ENCODE measurements around the gene OTOF. TPM values are rescaled to one million over a fixed set of nuclear protein-coding genes. Genes with fewer than 3 reads are reported as not detected.

The OTOF gene
- total RNA-seq, 1 donor from 2014 or later: 0.36 TPM

- Mint-ChIP-seq H3K4me1 (peaks cover 12% of the 10 kb centered on the region), H3K9me3 (no peaks in the 10 kb centered on the region), H3K36me3 (no peaks in the 10 kb centered on the region), H3K27me3 (ENCODE audit: insufficient read depth, low read depth) (peaks cover 18% of the 10 kb centered on the region), H3K27ac (no peak overlapping the region), H3K4me3 (no peak overlapping the region)
- no peaks in the 10 kb centered on the region for H3K4me1 ChIP-seq
- H3K27ac ChIP-seq: no peak overlapping the region
- no peaks in the 10 kb centered on the region for H3F3A ChIP-seq (ENCODE audit: low read depth)
- DNase-seq (ENCODE audit: low spot score): no peak
- TF ChIP-seq EZH2phosphoT487 (IDR thresholded peaks at IDR 0.05) (no peak), EZH2 (IDR thresholded peaks at IDR 0.05) (no peak), CTCF (IDR thresholded peaks at IDR 0.05) (no peak)
- H3K9ac ChIP-seq: no peak overlapping the region
- H3K27me3 ChIP-seq: no peaks in the 10 kb centered on the region
- no peaks in the 10 kb centered on the region for H3K36me3 ChIP-seq
- no peak overlapping the region for H2AFZ ChIP-seq (replicated peaks)
- no peaks in the 10 kb centered on the region for H3K79me2 ChIP-seq (ENCODE audit: low read depth)
- H3K9me3 ChIP-seq (ENCODE audit: low read depth): no peaks in the 10 kb centered on the region
- no peaks in the 10 kb centered on the region for H4K20me1 ChIP-seq (ENCODE audit: low read depth)
- no peak overlapping the region for H3K4me2 ChIP-seq
- H3K4me3 ChIP-seq: no peak overlapping the region
These were observed 7.9 kb upstream of the OTOF start for GRCh38 chr2:26485725-26486418.

- H3K27ac Mint-ChIP-seq: peak overlapping the region; percentile 61
- Histone ChIP-seq H3K4me1 (no peaks in the 10 kb centered on the region), H3K27ac (no peak overlapping the region), H4K20me1 (ENCODE audit: low read depth) (no peaks in the 10 kb centered on the region), H3K27me3 (no peaks in the 10 kb centered on the region), H3K79me2 (ENCODE audit: low read depth) (no peaks in the 10 kb centered on the region), H3F3A (ENCODE audit: low read depth) (no peaks in the 10 kb centered on the region), H2AFZ (replicated peaks) (no peak overlapping the region), H3K4me2 (no peak overlapping the region), H3K4me3 (no peak overlapping the region), H3K9me3 (ENCODE audit: low read depth) (no peaks in the 10 kb centered on the region), H3K36me3 (no peaks in the 10 kb centered on the region), H3K9ac (no peak overlapping the region)
- H3K4me3 Mint-ChIP-seq: no peak overlapping the region
- no peaks in the 10 kb centered on the region for H3K9me3 Mint-ChIP-seq
- peaks cover 14% of the 10 kb centered on the region for H3K27me3 Mint-ChIP-seq (ENCODE audit: insufficient read depth, low read depth)
- peaks cover 12% of the 10 kb centered on the region for H3K4me1 Mint-ChIP-seq
- TF ChIP-seq EZH2phosphoT487 (IDR thresholded peaks at IDR 0.05) (no peak), CTCF (IDR thresholded peaks at IDR 0.05) (no peak), EZH2 (IDR thresholded peaks at IDR 0.05) (no peak)
- no peak for DNase-seq (ENCODE audit: low spot score)
- H3K36me3 Mint-ChIP-seq: no peaks in the 10 kb centered on the region
These were observed 7.2 kb upstream of the OTOF start for GRCh38 chr2:26485099-26485498.

- no peaks in the 10 kb centered on the region for H3K79me2 ChIP-seq (ENCODE audit: low read depth)
- H3K4me1 ChIP-seq: no peaks in the 10 kb centered on the region
- no peaks in the 10 kb centered on the region for H3F3A ChIP-seq (ENCODE audit: low read depth)
- Mint-ChIP-seq H3K36me3 (no peaks in the 10 kb centered on the region), H3K4me1 (peaks cover 12% of the 10 kb centered on the region), H3K4me3 (no peak overlapping the region), H3K27me3 (ENCODE audit: insufficient read depth, low read depth) (peaks cover 14% of the 10 kb centered on the region), H3K27ac (no peak overlapping the region), H3K9me3 (no peaks in the 10 kb centered on the region)
- no peak overlapping the region for H2AFZ ChIP-seq (replicated peaks)
- no peak overlapping the region for H3K27ac ChIP-seq
- no peak overlapping the region for H3K9ac ChIP-seq
- H3K4me3 ChIP-seq: no peak overlapping the region
- H3K27me3 ChIP-seq: no peaks in the 10 kb centered on the region
- H4K20me1 ChIP-seq (ENCODE audit: low read depth): no peaks in the 10 kb centered on the region
- H3K4me2 ChIP-seq: no peak overlapping the region
- H3K36me3 ChIP-seq: no peaks in the 10 kb centered on the region
- no peaks in the 10 kb centered on the region for H3K9me3 ChIP-seq (ENCODE audit: low read depth)
- TF ChIP-seq EZH2phosphoT487 (IDR thresholded peaks at IDR 0.05) (no peak), CTCF (IDR thresholded peaks at IDR 0.05) (no peak), EZH2 (IDR thresholded peaks at IDR 0.05) (no peak)
- no peak for DNase-seq (ENCODE audit: low spot score)
These were observed 6.7 kb upstream of the OTOF start for GRCh38 chr2:26484579-26484978.

Data from neural progenitor cell (in vitro differentiated cells).